ENCODE measurements around the gene SPIN1.

DNA sequence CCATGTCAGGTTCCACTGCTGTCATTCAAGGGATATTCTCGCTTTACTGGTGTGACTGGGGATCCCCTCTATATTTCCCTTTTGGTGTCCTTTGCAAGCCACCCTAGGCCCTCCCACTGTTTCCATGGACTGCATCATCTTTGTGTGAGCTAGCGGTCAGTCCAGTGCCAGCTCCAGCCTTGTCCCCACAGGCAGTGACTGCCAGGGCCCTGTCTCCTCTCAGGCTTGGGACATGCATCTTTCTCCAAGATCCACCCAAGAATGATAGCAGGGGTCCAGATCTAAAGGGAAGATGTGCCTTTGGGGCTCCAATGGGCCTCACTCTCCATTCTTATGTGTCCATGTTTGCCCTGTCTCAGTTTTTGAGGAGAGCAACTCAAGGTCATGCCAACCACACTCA, 109.0 kb downstream of the SPIN1 start:
- TF ChIP-seq EZH2 (IDR thresholded peaks at IDR 0.05; ENCODE audit: insufficient read depth, poor library complexity, severe bottlenecking) (no peak), EZH2phosphoT487 (IDR thresholded peaks at IDR 0.05; ENCODE audit: insufficient read depth, low read depth) (no peak)

All from GM23248 (cell line).